ENCODE measurements around the gene CREB1. TPM values are rescaled to one million over a fixed set of nuclear protein-coding genes. Genes with fewer than 3 reads are reported as not detected.

Gene CREB1
- total and polyA plus RNA-seq, 10 of the 15 experiments (the other 5 are each of a cell fraction or from before 2014, with no cell fraction given), result 13.4 to 76.9 (median 39.5) TPM

DNA sequence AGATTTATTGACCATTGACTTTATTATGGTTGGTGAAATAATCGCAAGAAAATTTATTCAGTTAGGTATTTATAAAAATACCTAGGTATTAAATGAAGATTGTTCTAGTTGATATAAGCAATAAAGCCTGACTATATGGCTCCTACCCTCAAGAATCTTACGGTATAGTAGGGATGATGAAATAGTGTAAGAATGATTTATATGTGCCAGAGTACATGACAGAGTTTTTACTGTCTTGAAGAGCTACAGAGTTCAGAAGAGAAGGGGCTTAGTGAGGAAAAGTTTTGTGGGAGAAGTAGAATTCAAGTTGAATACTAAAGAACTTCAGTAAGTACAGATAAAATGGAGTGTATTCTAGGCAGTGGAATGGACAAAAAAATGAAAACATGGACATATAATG lies 9.7 kb downstream of the CREB1 start:
- DNase-seq (ENCODE audit: low read depth, low spot score) (no peak), FAIRE-seq (no peak), ATAC-seq (no peak)
- Histone ChIP-seq H3K27me3 (replicated peaks in 1 of 2; ENCODE audit: control insufficient read depth in 2 of 2, insufficient read depth in 2 of 2, low read length in 1 of 2) (no peaks in the 10 kb centered on the region), H4K20me1 (ENCODE audit: control insufficient read depth, insufficient read depth) (no peaks in the 10 kb centered on the region), H3K4me2 (ENCODE audit: control insufficient read depth, insufficient read depth) (no peak overlapping the region), H3K36me3 (ENCODE audit: control insufficient read depth in 2 of 2, insufficient read depth in 2 of 2, low read length in 1 of 2) (peaks cover 0 to 15% of the 10 kb centered on the region in 2 experiments; a peak in 1 of 4 replicates), H3K4me3 (no peak overlapping the region), H2AFZ (ENCODE audit: control insufficient read depth, low read depth, low read length) (no peak overlapping the region), H3K9me3 (replicated peaks; ENCODE audit: control insufficient read depth, insufficient read depth, low read length) (no peaks in the 10 kb centered on the region), H3K79me2 (ENCODE audit: control insufficient read depth, insufficient read depth, low read length) (peaks cover 82% of the 10 kb centered on the region), H3K4me1 (ENCODE audit: control insufficient read depth, insufficient read depth, low read length) (peaks cover 5% of the 10 kb centered on the region; the same call in 1 of the 2 replicates), H3K9ac (ENCODE audit: control insufficient read depth, insufficient read depth, low read length) (no peak overlapping the region), H3K27ac (ENCODE audit: control insufficient read depth, insufficient read depth) (no peak overlapping the region)
- in situ Hi-C loops (cut with MboI), result no loop called here
- ChIA-PET CTCF (interaction anchor here (0.9 to 1.3 kb wide), 2 partner anchors 9 to 15 kb away, joined by 4 to 7 read pairs; no protein-coding TSS in a partner anchor), SMC1A (ENCODE audit: uncharacterized antibody, unreplicated experiment) (no interaction called here), RAD21 (ENCODE audit: unreplicated experiment) (no interaction called here), POLR2A (interaction anchor here (0.7 kb wide), 1 partner anchor 29 kb away, joined by 4 read pairs; no protein-coding TSS in a partner anchor)
- BruUV-seq (replicated peaks), result no TSS peak
- 100% methylated on average over 2 of the region's 2 CpGs for WGBS (ENCODE audit: insufficient coverage, insufficient replicate concordance, low lambda C conversion rate, missing lambda C conversion rate)
- intact Hi-C loops (cut with micrococcal nuclease; ENCODE audit: unreplicated experiment), result loop anchor here (10.0 kb wide), 1 partner anchor 725 kb away; the partner anchor contains the start of gene PIKFYVE
- TF ChIP-seq SP1 (IDR thresholded peaks at IDR 0.05; ENCODE audit: low read depth, low read length), result no peak
- TF ChIP-seq NBN (IDR thresholded peaks at IDR 0.05), result no peak
- TF ChIP-seq BCL11A (IDR thresholded peaks at IDR 0.05; ENCODE audit: low read depth, low read length), result no peak
- no peak for TF ChIP-seq GABPA (IDR thresholded peaks at IDR 0.05; ENCODE audit: low read depth)
- no peak for TF ChIP-seq RCOR1 (conservative IDR thresholded peaks at IDR 0.05; ENCODE audit: low read depth, low read length)
- no peak for TF ChIP-seq CHD4 (IDR thresholded peaks at IDR 0.05)
- no peak for TF ChIP-seq FOS (IDR thresholded peaks at IDR 0.05; ENCODE audit: borderline replicate concordance, extremely low read depth, insufficient read length)
- no peak for TF ChIP-seq MLLT1 (IDR thresholded peaks at IDR 0.05)
- no peak for TF ChIP-seq SPI1 (IDR thresholded peaks at IDR 0.05; ENCODE audit: borderline replicate concordance, insufficient read depth, low read depth, low read length)
